Muscle of leg (tissue), 11 donors: Measurements from ENCODE around the gene CDH26. TPM values are rescaled to one million over a fixed set of nuclear protein-coding genes. Genes with fewer than 3 reads are reported as not detected.

Experiments
- DNase-seq: peaks from one replicate; pipeline ENCODE4 v3.0.0; 2013
- H3K27ac ChIP-seq: one replicate; pipeline ENCODE4 v1.5.1; 2013; ENCODE audit warnings: mild to moderate bottlenecking, low read length, control low read depth
- H3K27me3 ChIP-seq: one replicate; pipeline ENCODE4 v1.6.1; 2013; ENCODE audit warnings: low read length; ENCODE audit not compliant: control insufficient read depth, insufficient read depth
- H3K36me3 ChIP-seq: one replicate; pipeline ENCODE4 v1.6.1; 2013; ENCODE audit warnings: low read length; ENCODE audit not compliant: control insufficient read depth, insufficient read depth
- H3K4me1 ChIP-seq: one replicate; pipeline ENCODE4 v1.6.1; 2013; ENCODE audit warnings: low read length; ENCODE audit not compliant: control insufficient read depth, insufficient read depth
- H3K4me3 ChIP-seq: one replicate; pipeline ENCODE4 v1.5.1; 2013; ENCODE audit warnings: low read length, control low read depth
- H3K9me3 ChIP-seq: replicated peaks from 2 replicates; pipeline ENCODE4 v1.6.1; 2013; ENCODE audit warnings: low read depth, low read length; ENCODE audit not compliant: control insufficient read depth
- WGBS: methylation state at CpG from one replicate; pipeline ENCODE4 v1.1.5; 2013; ENCODE audit warnings: missing lambda C conversion rate; ENCODE audit not compliant: insufficient coverage; 5-methylcytosine and 5-hydroxymethylcytosine counted together
- polyA plus RNA-seq, 8 donors: library from polyadenylated mRNA; unstranded; fragments of 120-200 nt; gene quantifications; one replicate each; pipeline versions ENCODE4 v1.2.1 to v1.2.3, GENCODE V29; 2013; ENCODE audit warnings: inconsistent platforms in 1 of 8, low replicate concordance in 1 of 8; ENCODE audit not compliant: insufficient read length in 8 of 8, insufficient read depth in 1 of 8
- total RNA-seq: library from RNA; stranded (reverse); fragments of 120-200 nt; gene quantifications from one replicate; pipeline ENCODE4 v1.2.4, GENCODE V29; 2013

The CDH26 gene
- total and polyA plus RNA-seq, 9 donors, result 0.37 to 1.6 (median 0.56) TPM

- Histone ChIP-seq H3K36me3 (no peaks in the 10 kb centered on the region), H3K27ac (no peak overlapping the region), H3K4me3 (no peak overlapping the region), H3K9me3 (no peaks in the 10 kb centered on the region), H3K4me1 (peaks cover 3% of the 10 kb centered on the region), H3K27me3 (no peaks in the 10 kb centered on the region)
- whole genome bisulfite sequencing, result 91% methylated on average over 7 of the region's 9 CpGs
- DNase-seq, result no peak
These were observed 18.9 kb downstream of the CDH26 start for GRCh38 chr20:59977086-59977485.

- DNase-seq, result no peak
- Histone ChIP-seq H3K27me3 (no peaks in the 10 kb centered on the region), H3K27ac (no peak overlapping the region), H3K36me3 (no peaks in the 10 kb centered on the region), H3K9me3 (no peaks in the 10 kb centered on the region), H3K4me1 (no peaks in the 10 kb centered on the region), H3K4me3 (no peak overlapping the region)
- 74% methylated on average over 4 of the region's 9 CpGs for WGBS
These were observed 24.9 kb downstream of the CDH26 start for GRCh38 chr20:59983076-59983475.

DNA sequence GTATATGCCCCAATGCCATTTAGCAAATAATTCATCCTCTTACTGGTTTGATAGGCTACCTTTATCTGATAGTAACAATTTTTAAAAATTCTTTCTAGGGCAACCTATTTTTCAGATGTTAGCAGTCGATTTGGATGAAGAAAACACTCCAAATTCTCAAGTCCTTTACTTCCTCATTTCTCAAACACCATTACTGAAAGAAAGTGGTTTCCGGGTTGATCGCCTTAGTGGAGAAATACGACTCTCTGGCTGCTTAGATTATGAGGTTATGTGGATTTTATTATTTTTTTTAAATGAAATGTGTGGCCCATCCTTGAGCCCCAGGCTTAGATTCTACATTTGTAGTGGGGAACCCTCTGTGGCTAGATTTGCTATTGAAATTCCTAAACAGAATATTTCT, 26.3 kb downstream of the CDH26 start:
- WGBS, result no CpG with 5 or more reads among the region's 4 CpGs
- no peak overlapping the region for H3K4me3 ChIP-seq
- H3K4me1 ChIP-seq, result no peaks in the 10 kb centered on the region
- H3K9me3 ChIP-seq, result no peaks in the 10 kb centered on the region
- H3K27ac ChIP-seq, result no peak overlapping the region
- DNase-seq, result no peak
- no peaks in the 10 kb centered on the region for H3K36me3 ChIP-seq
- H3K27me3 ChIP-seq, result no peaks in the 10 kb centered on the region

DNA sequence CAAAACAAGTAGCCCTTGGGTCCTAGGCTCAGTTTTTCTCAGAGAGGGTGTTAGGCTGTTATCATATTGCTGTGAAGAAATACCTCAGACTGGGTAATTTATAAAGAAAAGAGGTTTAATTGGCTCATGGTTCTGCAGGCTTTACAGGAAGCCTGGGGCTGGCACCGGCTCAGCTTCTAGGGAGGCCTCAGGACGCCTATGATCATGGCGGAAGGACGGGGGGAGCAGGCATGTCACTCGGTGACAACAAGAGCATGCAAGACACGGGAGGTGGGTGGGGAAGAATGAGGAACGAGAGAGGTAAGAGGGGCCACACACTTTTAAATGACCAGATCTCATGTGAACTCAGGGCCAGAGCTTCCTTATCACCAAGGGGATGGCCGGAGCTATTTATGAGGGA, 26.9 kb downstream of the CDH26 start:
- Histone ChIP-seq H3K27me3 (no peaks in the 10 kb centered on the region), H3K9me3 (no peaks in the 10 kb centered on the region), H3K4me1 (no peaks in the 10 kb centered on the region), H3K4me3 (no peak overlapping the region), H3K27ac (no peak overlapping the region), H3K36me3 (no peaks in the 10 kb centered on the region)
- 86% methylated on average over 2 of the region's 8 CpGs for WGBS
- no peak for DNase-seq

- H3K9me3 ChIP-seq, result no peaks in the 10 kb centered on the region
- DNase-seq, result no peak
- no CpG with 5 or more reads among the region's 3 CpGs for WGBS
- no peaks in the 10 kb centered on the region for H3K27me3 ChIP-seq
- H3K4me1 ChIP-seq, result no peaks in the 10 kb centered on the region
- no peak overlapping the region for H3K4me3 ChIP-seq
- H3K27ac ChIP-seq, result no peak overlapping the region
- H3K36me3 ChIP-seq, result no peaks in the 10 kb centered on the region
These were observed 27.6 kb downstream of the CDH26 start for GRCh38 chr20:59985864-59986263.

DNA sequence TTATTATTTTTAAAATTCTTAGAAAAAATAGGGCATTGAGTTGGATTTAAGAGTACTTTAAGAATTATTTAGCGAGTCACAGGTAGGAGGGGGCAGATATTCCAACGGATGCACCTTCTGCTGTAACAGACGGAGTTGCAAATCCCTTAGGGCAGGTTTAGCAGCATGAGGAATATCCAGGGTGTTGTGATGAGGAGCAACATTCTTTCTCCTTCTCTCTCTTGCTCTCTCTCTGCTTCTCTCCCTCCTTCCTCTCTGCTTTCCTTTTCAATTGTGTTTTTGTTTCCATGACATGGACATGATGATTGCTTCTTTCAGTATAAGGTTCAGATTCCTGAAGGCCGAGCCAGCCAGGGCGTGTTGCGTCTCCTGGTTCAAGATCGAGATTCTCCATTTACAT, 28.9 kb downstream of the CDH26 start:
- H3K36me3 ChIP-seq, result no peaks in the 10 kb centered on the region
- H3K9me3 ChIP-seq, result no peaks in the 10 kb centered on the region
- no peak overlapping the region for H3K27ac ChIP-seq
- H3K4me1 ChIP-seq, result no peaks in the 10 kb centered on the region
- H3K4me3 ChIP-seq, result no peak overlapping the region
- no peaks in the 10 kb centered on the region for H3K27me3 ChIP-seq
- no peak for DNase-seq
- 77% methylated on average over 5 of the region's 7 CpGs for WGBS

- 66% methylated on average over 5 of the region's 5 CpGs for WGBS
- Histone ChIP-seq H3K4me1 (no peaks in the 10 kb centered on the region), H3K27me3 (no peaks in the 10 kb centered on the region), H3K36me3 (no peaks in the 10 kb centered on the region), H3K9me3 (no peaks in the 10 kb centered on the region), H3K27ac (no peak overlapping the region), H3K4me3 (no peak overlapping the region)
- DNase-seq, result no peak
These were observed 29.9 kb downstream of the CDH26 start for GRCh38 chr20:59988141-59988540.

DNA sequence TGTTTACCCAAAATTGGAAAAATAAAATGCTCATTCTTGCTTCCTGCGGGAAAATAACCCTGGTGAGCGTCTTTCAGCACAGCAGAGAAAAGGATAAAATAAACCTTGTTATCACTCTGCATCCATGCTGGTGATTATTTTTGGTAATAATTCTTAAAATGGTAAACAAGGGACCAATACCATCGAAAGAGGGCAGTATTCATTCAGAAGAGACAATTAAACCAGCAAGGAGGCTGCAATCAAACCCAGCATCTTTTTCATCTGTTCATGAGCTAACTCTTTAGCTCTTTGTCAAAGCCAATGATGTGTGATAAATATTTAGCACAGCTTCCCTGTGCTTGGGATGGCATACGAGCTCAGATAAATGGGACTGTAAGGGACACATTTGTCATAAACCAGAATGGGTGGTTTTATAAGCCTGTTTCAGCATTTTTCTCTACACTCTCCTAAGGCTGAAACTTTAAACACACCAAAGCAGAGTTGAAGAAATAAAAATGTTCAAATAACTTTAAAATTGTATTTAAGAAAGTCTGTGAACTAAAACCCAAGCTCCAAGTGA, 34.4 kb downstream of the CDH26 start:
- no peak for DNase-seq
- WGBS, result no CpG with 5 or more reads among the region's 4 CpGs
- Histone ChIP-seq H3K36me3 (no peaks in the 10 kb centered on the region), H3K4me3 (no peak overlapping the region), H3K9me3 (no peaks in the 10 kb centered on the region), H3K4me1 (peaks cover 14% of the 10 kb centered on the region), H3K27ac (no peak overlapping the region), H3K27me3 (no peaks in the 10 kb centered on the region)

DNA sequence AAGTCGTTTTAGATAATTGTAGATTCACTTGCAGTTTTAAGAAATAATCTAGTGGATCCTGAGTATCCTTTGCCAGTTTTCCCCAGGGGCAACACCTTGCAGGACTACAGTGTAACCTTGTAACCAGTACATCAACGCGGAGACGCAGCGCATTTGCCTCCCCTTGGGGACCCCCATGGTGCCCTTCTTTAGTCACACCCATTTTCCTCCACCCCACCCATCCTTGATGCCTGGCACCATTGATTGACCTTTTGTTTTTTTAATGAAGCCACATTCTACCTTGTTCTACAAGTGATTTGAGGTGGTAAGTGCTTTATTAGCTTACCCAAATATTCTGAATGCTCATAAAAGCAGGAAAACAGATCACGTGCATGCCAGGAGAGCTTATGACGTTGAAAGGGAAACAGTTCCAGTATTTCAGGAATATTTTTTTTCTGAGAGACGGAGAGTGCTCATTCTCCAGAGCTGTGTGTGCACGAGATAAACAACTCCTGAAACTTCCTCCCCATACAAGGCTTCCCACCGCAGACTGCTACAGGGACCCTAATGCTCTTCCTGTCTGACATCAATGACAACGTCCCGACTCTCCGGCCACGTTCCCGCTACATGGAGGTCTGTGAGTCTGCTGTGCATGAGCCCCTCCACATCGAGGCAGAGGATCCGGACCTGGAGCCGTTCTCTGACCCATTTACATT, 35.7 kb downstream of the CDH26 start:
- Histone ChIP-seq H3K4me1 (peaks cover 14% of the 10 kb centered on the region), H3K4me3 (no peak overlapping the region), H3K9me3 (no peaks in the 10 kb centered on the region), H3K36me3 (no peaks in the 10 kb centered on the region), H3K27me3 (no peaks in the 10 kb centered on the region), H3K27ac (peak overlapping the region; percentile 29)
- 32% methylated on average over 13 of the region's 18 CpGs for WGBS
- no peak for DNase-seq

- Histone ChIP-seq H3K36me3 (no peaks in the 10 kb centered on the region), H3K4me1 (peaks cover 17% of the 10 kb centered on the region), H3K4me3 (no peak overlapping the region), H3K27ac (no peak overlapping the region), H3K27me3 (no peaks in the 10 kb centered on the region), H3K9me3 (no peaks in the 10 kb centered on the region)
- DNase-seq, result peak; percentile 68
- WGBS, result 0% methylated on average over 1 of the region's 5 CpGs
These were observed 36.5 kb downstream of the CDH26 start for GRCh38 chr20:59994697-59995122.
